Sigmoid colon (tissue), 7 donors: ENCODE measurements around the gene S100A2. TPM values are rescaled to one million over a fixed set of nuclear protein-coding genes. Genes with fewer than 3 reads are reported as not detected.

Source experiments
- DNase-seq: peaks from one replicate; pipeline ENCODE4 v3.0.0-alpha.2; 2019
- H3K27ac ChIP-seq, 4 donors: fragments of 200-600 bp; sonication (generic); one replicate each; pipeline ENCODE4 v1.5.1; 2016 to 2019; ENCODE audit warnings: mild to moderate bottlenecking in 1 of 4
- H3K27me3 ChIP-seq, 3 donors: fragments of 200-600 bp; sonication (generic); one replicate each; pipeline ENCODE4 v1.5.1; 2019; ENCODE audit warnings: mild to moderate bottlenecking in 1 of 3
- H3K36me3 ChIP-seq, 4 donors: fragments of 200-600 bp; sonication (generic); one replicate each; pipeline ENCODE4 v1.5.1; 2016 to 2019
- H3K4me1 ChIP-seq, 4 donors: fragments of 200-600 bp; sonication (generic); one replicate each; pipeline ENCODE4 v1.5.1; 2017 to 2019
- H3K4me3 ChIP-seq, 4 donors: fragments of 200-600 bp; sonication (generic); one replicate each; pipeline ENCODE4 v1.5.1; 2017 to 2019; ENCODE audit warnings: mild to moderate bottlenecking in 2 of 4, moderate library complexity in 1 of 4
- H3K9me3 ChIP-seq, 4 donors: fragments of 200-600 bp in 3 of 4; sonication (generic) in 3 of 4; one replicate each; pipeline versions ENCODE4 v1.5.1 to v1.6.1; 2013 to 2019
- EP300 ChIP-seq, 4 donors: sonication (generic); formaldehyde crosslinking; IDR thresholded peaks; one replicate each; pipeline ENCODE4 v1.6.1; 2017; ENCODE audit warnings: antibody characterized with exemption in 4 of 4
- POLR2A ChIP-seq, 2 donors: fragments of 450-650 bp; IDR thresholded peaks; one replicate each; pipeline ENCODE4 v1.6.1; 2016; ENCODE audit warnings: antibody characterized with exemption in 2 of 2, mild to moderate bottlenecking in 2 of 2, moderate library complexity in 2 of 2
- POLR2AphosphoS5 ChIP-seq, 4 donors: sonication (generic); formaldehyde crosslinking; IDR thresholded peaks; one replicate each; pipeline ENCODE4 v1.6.1; 2017; ENCODE audit warnings: antibody characterized with exemption in 4 of 4
- WGBS, 2 donors: extraction: QIAGEN DNeasy Blood & Tissue Kit; methylation state at CpG; one replicate each; pipeline ENCODE4 v1.1.7; 2013; 5-methylcytosine and 5-hydroxymethylcytosine counted together
- intact Hi-C: fragments of 100-400 bp; cut with DNase I; formaldehyde crosslinking; loops from one replicate; pipeline ENCODE4 v1.15.1; 2023
- polyA plus RNA-seq, 3 donors: library from polyadenylated mRNA; stranded (reverse); fragments of 200-250 nt; gene quantifications; one replicate each; pipeline ENCODE4 v1.2.3, GENCODE V29; 2013
- total RNA-seq, 4 donors: library from RNA; depleted of rRNA; stranded (reverse); fragments of >200 nt; gene quantifications; one replicate each; pipeline ENCODE4 v1.1.0, GENCODE V29; 2016
- TF ChIP-seq, protein P1 (sequence below), 4 experiments: fragments of 450-650 bp in 3 of 4; fragments of 200-600 bp in 1 of 4; IDR thresholded peaks; one replicate each; pipeline ENCODE4 v1.5.1; 2016 to 2019; ENCODE audit warnings: antibody characterized with exemption in 4 of 4, mild to moderate bottlenecking in 3 of 4, moderate library complexity in 2 of 4
- donor health status: healthy with polysubstance abuse.
- donor health status: Bipolar disorder and iron deficiency.
- donor health status: healthy.

Gene S100A2
- total and polyA plus RNA-seq, 7 donors: 0.68 to 16.2 (median 1.8) TPM; not detected in 2

DNA sequence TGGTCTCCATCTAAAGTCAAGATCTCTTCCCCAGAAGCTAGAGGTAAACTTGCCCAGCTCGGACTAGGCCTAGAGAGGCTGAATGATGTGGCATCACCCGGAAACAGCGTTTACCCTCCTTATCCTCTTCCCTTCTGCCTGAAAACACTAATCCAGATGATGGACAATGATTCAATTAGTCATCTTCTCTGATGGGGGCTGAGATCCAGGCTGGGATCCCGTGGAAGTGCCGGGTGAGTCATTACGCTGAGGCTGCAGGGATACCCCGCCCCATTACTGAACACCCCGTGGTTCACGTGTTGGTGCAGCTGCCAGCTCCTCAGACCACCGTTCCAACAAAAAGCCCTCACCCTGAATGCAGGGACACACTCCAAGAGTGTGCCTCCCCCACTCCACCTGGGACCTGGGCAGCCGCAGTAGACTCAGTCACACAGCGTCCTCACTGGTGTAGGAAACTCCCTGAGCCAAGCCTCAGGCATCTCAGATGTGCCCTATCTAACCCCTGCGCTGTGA lies 31.9 kb downstream of the S100A2 start:
- Histone ChIP-seq H3K27me3 (no peaks in the 10 kb centered on the region), H3K36me3 (no peaks in the 10 kb centered on the region), H3K9me3 (no peaks in the 10 kb centered on the region), H3K4me3 (peak overlapping the region; percentile 84 to 92 (median 91)), H3K27ac (peak overlapping the region; percentile 98 to 99 (median 99)), H3K4me1 (peaks cover 0 to 44% (median 38%) of the 10 kb centered on the region in 4 donors)
- 14 to 56% methylated on average over 13 of the region's 13 CpGs for WGBS, 2 donors
- peak; percentile 85 for DNase-seq
- intact Hi-C loops: loop anchor here (1.0 to 5.0 kb wide), 3 partner anchors 23 to 79 kb away; partner anchors contain the start of gene S100A16
- TF ChIP-seq, protein P1, sequence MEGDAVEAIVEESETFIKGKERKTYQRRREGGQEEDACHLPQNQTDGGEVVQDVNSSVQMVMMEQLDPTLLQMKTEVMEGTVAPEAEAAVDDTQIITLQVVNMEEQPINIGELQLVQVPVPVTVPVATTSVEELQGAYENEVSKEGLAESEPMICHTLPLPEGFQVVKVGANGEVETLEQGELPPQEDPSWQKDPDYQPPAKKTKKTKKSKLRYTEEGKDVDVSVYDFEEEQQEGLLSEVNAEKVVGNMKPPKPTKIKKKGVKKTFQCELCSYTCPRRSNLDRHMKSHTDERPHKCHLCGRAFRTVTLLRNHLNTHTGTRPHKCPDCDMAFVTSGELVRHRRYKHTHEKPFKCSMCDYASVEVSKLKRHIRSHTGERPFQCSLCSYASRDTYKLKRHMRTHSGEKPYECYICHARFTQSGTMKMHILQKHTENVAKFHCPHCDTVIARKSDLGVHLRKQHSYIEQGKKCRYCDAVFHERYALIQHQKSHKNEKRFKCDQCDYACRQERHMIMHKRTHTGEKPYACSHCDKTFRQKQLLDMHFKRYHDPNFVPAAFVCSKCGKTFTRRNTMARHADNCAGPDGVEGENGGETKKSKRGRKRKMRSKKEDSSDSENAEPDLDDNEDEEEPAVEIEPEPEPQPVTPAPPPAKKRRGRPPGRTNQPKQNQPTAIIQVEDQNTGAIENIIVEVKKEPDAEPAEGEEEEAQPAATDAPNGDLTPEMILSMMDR (IDR thresholded peaks at IDR 0.05): no peak
- TF ChIP-seq POLR2A (IDR thresholded peaks at IDR 0.05) (no peak), POLR2AphosphoS5 (IDR thresholded peaks at IDR 0.05) (peak in 1 of 4 donors; percentile 70), EP300 (IDR thresholded peaks at IDR 0.05) (peak in 1 of 4 donors; percentile 44)

DNA sequence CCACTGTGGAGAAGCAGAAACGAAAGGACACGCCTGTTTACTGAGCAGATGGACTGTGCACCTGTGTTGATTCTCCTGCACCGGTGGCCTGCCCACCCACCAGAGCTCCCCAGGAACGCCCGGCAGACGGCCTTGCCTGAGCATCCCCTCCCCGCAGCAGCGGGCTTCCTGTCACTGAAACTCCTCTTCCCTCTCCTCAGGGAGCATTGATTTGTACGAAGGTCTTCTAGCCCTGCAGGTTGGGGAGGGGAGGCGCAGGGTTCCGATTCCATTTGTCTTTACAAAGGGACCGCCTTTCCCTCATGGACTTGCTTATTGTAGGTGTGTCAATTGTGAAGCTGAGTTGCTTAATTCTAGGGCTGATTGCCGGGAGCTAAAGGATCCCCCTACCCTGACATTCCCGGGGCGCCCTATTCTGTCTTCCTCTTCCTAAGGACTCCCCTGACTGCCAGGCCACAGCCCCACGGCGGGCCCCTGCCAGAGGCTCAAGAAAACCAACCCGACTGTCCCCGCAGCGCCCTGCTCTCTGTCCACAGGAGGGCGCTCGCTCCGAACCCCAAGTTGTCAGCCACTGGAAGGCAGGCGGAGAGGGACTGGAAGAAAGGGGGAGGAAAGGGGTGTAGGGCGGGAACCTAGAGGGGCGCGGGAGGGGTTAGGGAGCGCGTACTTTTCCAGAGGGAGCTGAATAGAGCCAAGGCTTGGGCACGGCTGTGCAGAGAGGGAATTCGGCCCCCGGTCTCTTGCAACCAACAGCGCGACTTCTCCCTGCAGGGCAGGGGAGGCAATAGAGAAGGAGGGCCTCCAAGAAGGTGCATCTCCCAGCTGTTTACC lies 32.7 kb downstream of the S100A2 start:
- Histone ChIP-seq H3K4me1 (peaks cover 0 to 44% (median 38%) of the 10 kb centered on the region in 4 donors), H3K4me3 (peak overlapping the region; percentile 84 to 92 (median 91)), H3K9me3 (no peaks in the 10 kb centered on the region), H3K27ac (peak overlapping the region; percentile 98 to 99 (median 99)), H3K36me3 (no peaks in the 10 kb centered on the region), H3K27me3 (no peaks in the 10 kb centered on the region)
- peak; percentile 96 for DNase-seq
- 5 to 21% methylated on average over 34 of the region's 34 CpGs for WGBS, 2 donors
- intact Hi-C loops: loop anchor here (1.0 to 5.0 kb wide), 3 partner anchors 22 to 79 kb away; partner anchors contain the start of gene S100A16
- TF ChIP-seq POLR2AphosphoS5 (IDR thresholded peaks at IDR 0.05) (peak; percentile 28 to 78 (median 68)), EP300 (IDR thresholded peaks at IDR 0.05) (peak in 1 of 4 donors; percentile 23), POLR2A (IDR thresholded peaks at IDR 0.05) (peak in 1 of 2 donors; percentile 42)
- TF ChIP-seq, protein P1 (IDR thresholded peaks at IDR 0.05): peak; percentile 86 to 98 (median 92)

DNA sequence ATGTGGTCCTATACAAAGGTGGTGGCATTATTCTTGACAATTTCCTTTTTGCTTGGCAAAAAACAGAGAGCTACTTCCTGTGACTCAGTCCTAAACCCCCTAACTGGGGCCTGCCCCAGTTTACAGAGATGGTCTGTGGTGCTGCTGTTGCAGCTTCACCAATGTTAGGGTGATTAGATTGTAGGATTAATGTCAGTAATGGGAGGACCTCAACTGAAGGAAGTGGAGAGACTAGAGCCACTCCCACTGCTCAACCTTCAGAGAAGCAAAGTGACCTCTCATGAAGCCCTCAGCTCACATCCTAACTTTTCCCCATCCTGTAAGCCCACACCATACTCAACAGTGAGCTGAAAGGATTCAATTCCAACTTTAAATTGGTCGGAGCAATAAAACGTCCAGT lies 33.5 kb downstream of the S100A2 start:
- Histone ChIP-seq H3K4me1 (peaks cover 0 to 48% (median 43%) of the 10 kb centered on the region in 4 donors), H3K36me3 (no peaks in the 10 kb centered on the region), H3K9me3 (no peaks in the 10 kb centered on the region), H3K4me3 (no peak overlapping the region), H3K27ac (peak overlapping the region; percentile 98 to 99 (median 99)), H3K27me3 (no peaks in the 10 kb centered on the region)
- DNase-seq: peak; percentile 41
- 10 to 65% methylated on average over 2 of the region's 2 CpGs for WGBS, 2 donors
- intact Hi-C loops: loop anchor here (2.0 to 5.0 kb wide), 2 partner anchors 21 to 80 kb away; partner anchors contain the start of gene S100A16
- no peak for TF ChIP-seq POLR2A (IDR thresholded peaks at IDR 0.05)
- TF ChIP-seq, protein P1 (IDR thresholded peaks at IDR 0.05): no peak

DNA sequence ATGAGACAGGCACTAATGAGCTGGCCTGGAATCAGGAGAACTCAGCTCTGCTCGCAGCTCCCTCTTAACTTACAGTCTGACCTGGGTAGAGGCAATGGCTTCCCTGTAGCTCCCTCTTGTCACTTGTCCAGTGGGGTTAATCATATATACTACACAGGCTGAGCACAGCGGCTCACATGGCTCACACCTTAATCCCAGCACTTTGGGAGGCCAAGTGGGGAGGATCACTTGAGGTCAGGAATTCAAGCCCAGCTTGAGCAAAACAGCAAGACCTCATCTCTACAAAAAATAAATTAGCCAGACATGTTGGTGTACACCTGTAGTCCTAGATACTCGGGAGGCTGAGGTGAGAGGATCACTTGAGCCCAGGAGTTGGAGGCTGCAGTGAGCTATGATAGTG lies 34.0 kb downstream of the S100A2 start:
- Histone ChIP-seq H3K27ac (peak overlapping the region in 3 of 4 donors; percentile 26 to 99 (median 98)), H3K4me3 (no peak overlapping the region), H3K27me3 (no peaks in the 10 kb centered on the region), H3K4me1 (peaks cover 0 to 50% (median 44%) of the 10 kb centered on the region in 4 donors), H3K36me3 (no peaks in the 10 kb centered on the region), H3K9me3 (no peaks in the 10 kb centered on the region)
- 89 to 91% methylated on average over 3 of the region's 3 CpGs for WGBS, 2 donors
- TF ChIP-seq POLR2AphosphoS5 (IDR thresholded peaks at IDR 0.05): no peak
- peak; percentile 22 for DNase-seq
- intact Hi-C loops: loop anchor here (2.0 to 5.0 kb wide), 3 partner anchors 21 to 103 kb away; partner anchors contain the start of genes CHTOP and S100A16

DNA sequence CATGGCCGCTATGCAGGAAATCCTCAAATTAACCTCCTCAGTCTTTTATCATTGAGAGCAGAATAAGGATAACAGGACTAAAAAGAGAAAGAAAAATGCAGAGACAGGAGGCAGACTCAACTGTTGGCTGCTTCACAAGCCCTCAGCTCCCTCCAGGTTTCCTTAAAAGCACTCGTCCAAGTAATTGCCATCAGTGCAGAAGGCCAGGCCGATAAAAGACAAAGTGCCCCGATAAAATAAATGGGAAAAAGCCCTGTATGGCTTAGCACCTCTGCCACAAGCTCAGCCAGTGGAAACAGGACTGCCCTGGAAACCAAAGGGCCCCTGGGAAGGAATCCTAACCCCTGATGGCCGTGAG lies 38.0 kb downstream of the S100A2 start:
- Histone ChIP-seq H3K9me3 (no peaks in the 10 kb centered on the region), H3K36me3 (no peaks in the 10 kb centered on the region), H3K27ac (peak overlapping the region in 2 of 4 donors; percentile 7 to 63), H3K4me1 (peaks cover 0 to 33% (median 23%) of the 10 kb centered on the region in 4 donors), H3K27me3 (no peaks in the 10 kb centered on the region), H3K4me3 (no peak overlapping the region)
- 90 to 96% methylated on average over 5 of the region's 5 CpGs for WGBS, 2 donors
- TF ChIP-seq POLR2A (IDR thresholded peaks at IDR 0.05) (no peak), POLR2AphosphoS5 (IDR thresholded peaks at IDR 0.05) (no peak), EP300 (IDR thresholded peaks at IDR 0.05) (no peak)
- TF ChIP-seq, protein P1 (IDR thresholded peaks at IDR 0.05): no peak
- DNase-seq: no peak
- intact Hi-C loops: no loop called here
